ENCODE data around the gene PTRHD1.

GRCh38 chr2:24842081-24843050 lies 49.2 kb upstream of the PTRHD1 start:
- TF ChIP-seq CTCF (conservative IDR thresholded peaks at IDR 0.05) (no peak), EZH2 (IDR thresholded peaks at IDR 0.05; ENCODE audit: low read depth) (no peak)
